ENCODE data around the gene KRT86.

GRCh38 chr12:52284562-52285171 is 10.2 kb downstream of the KRT86 start:
- TF ChIP-seq, protein P1, sequence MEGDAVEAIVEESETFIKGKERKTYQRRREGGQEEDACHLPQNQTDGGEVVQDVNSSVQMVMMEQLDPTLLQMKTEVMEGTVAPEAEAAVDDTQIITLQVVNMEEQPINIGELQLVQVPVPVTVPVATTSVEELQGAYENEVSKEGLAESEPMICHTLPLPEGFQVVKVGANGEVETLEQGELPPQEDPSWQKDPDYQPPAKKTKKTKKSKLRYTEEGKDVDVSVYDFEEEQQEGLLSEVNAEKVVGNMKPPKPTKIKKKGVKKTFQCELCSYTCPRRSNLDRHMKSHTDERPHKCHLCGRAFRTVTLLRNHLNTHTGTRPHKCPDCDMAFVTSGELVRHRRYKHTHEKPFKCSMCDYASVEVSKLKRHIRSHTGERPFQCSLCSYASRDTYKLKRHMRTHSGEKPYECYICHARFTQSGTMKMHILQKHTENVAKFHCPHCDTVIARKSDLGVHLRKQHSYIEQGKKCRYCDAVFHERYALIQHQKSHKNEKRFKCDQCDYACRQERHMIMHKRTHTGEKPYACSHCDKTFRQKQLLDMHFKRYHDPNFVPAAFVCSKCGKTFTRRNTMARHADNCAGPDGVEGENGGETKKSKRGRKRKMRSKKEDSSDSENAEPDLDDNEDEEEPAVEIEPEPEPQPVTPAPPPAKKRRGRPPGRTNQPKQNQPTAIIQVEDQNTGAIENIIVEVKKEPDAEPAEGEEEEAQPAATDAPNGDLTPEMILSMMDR (IDR thresholded peaks at IDR 0.05), result no peak
- no peak for TF ChIP-seq POLR2A (IDR thresholded peaks at IDR 0.05)
- no peak for TF ChIP-seq POLR2AphosphoS5 (IDR thresholded peaks at IDR 0.05)
